ENCODE data around the gene TMBIM1. TPM values are rescaled to one million over a fixed set of nuclear protein-coding genes. Genes with fewer than 3 reads are reported as not detected.

TMBIM1 gene
- total RNA-seq, 1 experiment from 2014 or later: 23.5 TPM

- ATAC-seq (no peak), DNase-seq (ENCODE audit: low spot score) (no peak)
- Mint-ChIP-seq H3K36me3 (peaks cover 89% of the 10 kb centered on the region), H3K4me1 (no peaks in the 10 kb centered on the region), H3K27me3 (ENCODE audit: low read depth) (no peaks in the 10 kb centered on the region), H3K4me3 (no peak overlapping the region), H3K27ac (no peak overlapping the region; the same call in 1 of the 2 replicates), H3K9me3 (no peaks in the 10 kb centered on the region)
- POLR2A ChIA-PET: no interaction called here
- TF ChIP-seq CREB1 (CRISPR knock-in tag; IDR thresholded peaks at IDR 0.05) (no peak), MLX (CRISPR knock-in tag; IDR thresholded peaks at IDR 0.05) (no peak), STAT6 (CRISPR knock-in tag; conservative IDR thresholded peaks at IDR 0.05; ENCODE audit: low read depth) (no peak), NFE2L1 (CRISPR knock-in tag; IDR thresholded peaks at IDR 0.05) (no peak), SP1 (CRISPR knock-in tag; conservative IDR thresholded peaks at IDR 0.05) (no peak), ZNF263 (CRISPR knock-in tag; IDR thresholded peaks at IDR 0.05; ENCODE audit: low read depth) (no peak), USF2 (CRISPR knock-in tag; IDR thresholded peaks at IDR 0.05) (no peak), ZSCAN18 (CRISPR knock-in tag; IDR thresholded peaks at IDR 0.05) (no peak), ETV6 (CRISPR knock-in tag; IDR thresholded peaks at IDR 0.05) (no peak), GRHL2 (CRISPR knock-in tag; IDR thresholded peaks at IDR 0.05; ENCODE audit: insufficient replicate concordance, severe bottlenecking) (no peak), CTCF (IDR thresholded peaks at IDR 0.05) (no peak), GABPB1 (CRISPR knock-in tag; IDR thresholded peaks at IDR 0.05) (no peak), ZNF425 (CRISPR knock-in tag; conservative IDR thresholded peaks at IDR 0.05) (no peak), ATF3 (CRISPR knock-in tag; conservative IDR thresholded peaks at IDR 0.05) (no peak), GTF2I (CRISPR knock-in tag; conservative IDR thresholded peaks at IDR 0.05) (no peak), MAX (CRISPR knock-in tag; IDR thresholded peaks at IDR 0.05) (no peak), ZNF416 (CRISPR knock-in tag; IDR thresholded peaks at IDR 0.05) (no peak), FOXP1 (CRISPR knock-in tag; IDR thresholded peaks at IDR 0.05; ENCODE audit: borderline replicate concordance) (no peak), CBFB (CRISPR knock-in tag; IDR thresholded peaks at IDR 0.05; ENCODE audit: low read depth) (no peak), EMX1 (CRISPR knock-in tag; IDR thresholded peaks at IDR 0.05) (no peak)
- CTCF ChIA-PET: no interaction called here
Observed at GRCh38 chr2:218244204-218244603, 48.1 kb downstream of the TMBIM1 start.

Data from WTC11 (cell line).